HEK293 (cell line): ENCODE results near the gene OR8S1.

Experiments used
- CTCF ChIP-seq: fragments of 450-650 bp; formaldehyde crosslinking; IDR thresholded peaks from 2 replicates; pipeline ENCODE4 v1.5.1; 2016; ENCODE audit warnings: missing biosample characterization, missing genetic modification characterization
- KLF16 ChIP-seq: fragments of 450-650 bp; formaldehyde crosslinking; IDR thresholded peaks from 2 replicates; pipeline ENCODE4 v1.5.1; 2017; ENCODE audit warnings: missing biosample characterization, missing genetic modification characterization
- MYNN ChIP-seq: fragments of 450-650 bp; formaldehyde crosslinking; IDR thresholded peaks from 2 replicates; pipeline ENCODE4 v1.5.1; 2016; ENCODE audit warnings: missing biosample characterization, missing genetic modification characterization, borderline replicate concordance
- REPIN1 ChIP-seq: fragments of 450-650 bp; formaldehyde crosslinking; IDR thresholded peaks from 2 replicates; pipeline ENCODE4 v1.5.1; 2017; ENCODE audit warnings: missing biosample characterization, missing genetic modification characterization, low read depth
- REST ChIP-seq: fragments of 450-650 bp; formaldehyde crosslinking; IDR thresholded peaks from 2 replicates; pipeline ENCODE4 v1.5.1; 2016; ENCODE audit warnings: missing biosample characterization, missing genetic modification characterization
- ZBTB20 ChIP-seq: fragments of 450-650 bp; formaldehyde crosslinking; IDR thresholded peaks from 2 replicates; pipeline ENCODE4 v1.5.1; 2016; ENCODE audit warnings: missing biosample characterization, missing genetic modification characterization
- ZBTB49 ChIP-seq: fragments of 450-650 bp; formaldehyde crosslinking; IDR thresholded peaks from 2 replicates; pipeline ENCODE4 v1.5.1; 2016; ENCODE audit warnings: missing biosample characterization, missing genetic modification characterization, low read depth
- ZNF114 ChIP-seq: fragments of 450-650 bp; formaldehyde crosslinking; IDR thresholded peaks from 2 replicates; pipeline ENCODE4 v1.5.0; 2017; ENCODE audit warnings: missing biosample characterization, missing genetic modification characterization
- ZNF530 ChIP-seq: fragments of 450-650 bp; formaldehyde crosslinking; IDR thresholded peaks from 2 replicates; pipeline ENCODE4 v1.5.1; 2016; ENCODE audit warnings: low read depth, missing biosample characterization, missing genetic modification characterization
- ZNF658 ChIP-seq: fragments of 450-650 bp; formaldehyde crosslinking; IDR thresholded peaks from 2 replicates; pipeline ENCODE4; 2016; ENCODE audit warnings: missing biosample characterization, missing genetic modification characterization
- ZNF704 ChIP-seq: fragments of 450-650 bp; formaldehyde crosslinking; IDR thresholded peaks from 2 replicates; pipeline ENCODE4 v1.5.1; 2016; ENCODE audit warnings: missing biosample characterization, missing genetic modification characterization
- ZSCAN30 ChIP-seq: fragments of 450-650 bp; IDR thresholded peaks from 2 replicates; pipeline ENCODE4 v1.5.1; 2018; ENCODE audit warnings: missing biosample characterization, mild to moderate bottlenecking, missing genetic modification characterization, moderate library complexity

GRCh38 chr12:48557919-48558318, 32.5 kb downstream of the OR8S1 start:
- TF ChIP-seq CTCF (tag by site-specific recombination) (no peak), MYNN (tag by site-specific recombination) (no peak), ZNF704 (tag by site-specific recombination) (no peak), KLF16 (tag by site-specific recombination) (no peak), REST (no peak), ZBTB20 (tag by site-specific recombination) (no peak), REPIN1 (tag by site-specific recombination) (no peak), ZNF658 (tag by site-specific recombination) (no peak), ZSCAN30 (tag by site-specific recombination) (no peak), ZNF530 (no peak), ZBTB49 (tag by site-specific recombination) (no peak), ZNF114 (tag by site-specific recombination) (no peak)
